Psoas muscle (tissue), 8 donors: ENCODE results near the gene GRM7. TPM values are rescaled to one million over a fixed set of nuclear protein-coding genes. Genes with fewer than 3 reads are reported as not detected.

Source experiments
- ATAC-seq, 4 donors: fragments of 200-7000 bp; cut with Tn5 transposase; one replicate each; pipeline ENCODE4 v1.9.1; 2020; ENCODE audit warnings: moderate library complexity in 3 of 4, mild to moderate bottlenecking in 2 of 4
- DNase-seq, 2 donors: peaks; one replicate each; pipeline ENCODE4 v3.0.0-alpha.2; 2020
- H3K27ac ChIP-seq: fragments of 200-600 bp; one replicate; pipeline ENCODE4 v1.8.0; 2022
- H3K27me3 ChIP-seq, 3 donors: fragments of 200-600 bp in 1 of 3; one replicate each; pipeline versions ENCODE4 v1.6.1 to v1.8.0; 2013 to 2022; ENCODE audit warnings: low read length in 2 of 3, mild to moderate bottlenecking in 2 of 3, moderate library complexity in 1 of 3; ENCODE audit not compliant: insufficient read depth in 3 of 3
- H3K36me3 ChIP-seq, 2 donors: fragments of 200-600 bp in 1 of 2; one replicate each; pipeline versions ENCODE4 v1.6.1 to v1.8.0; 2013 to 2022; ENCODE audit warnings: low read depth in 1 of 2, mild to moderate bottlenecking in 1 of 2, moderate library complexity in 1 of 2; ENCODE audit not compliant: insufficient read depth in 1 of 2
- H3K4me1 ChIP-seq: fragments of 200-600 bp; one replicate; pipeline ENCODE4 v1.8.0; 2022
- H3K4me3 ChIP-seq: fragments of 200-600 bp; one replicate; pipeline ENCODE4 v1.8.0; 2022; ENCODE audit warnings: mild to moderate bottlenecking
- H3K9me3 ChIP-seq: fragments of 200-600 bp; one replicate; pipeline ENCODE4 v1.8.0; 2022
- CTCF ChIP-seq: fragments of 200-600 bp; IDR thresholded peaks from one replicate; pipeline ENCODE4 v1.8.0; 2022; ENCODE audit warnings: antibody characterized with exemption
- WGBS, 3 donors: extraction: QIAGEN DNeasy Blood & Tissue Kit; methylation state at CpG; one replicate each; pipeline versions ENCODE4 v1.1.6 to v1.1.7; 2013; 5-methylcytosine and 5-hydroxymethylcytosine counted together
- intact Hi-C, 2 donors: fragments of 100-400 bp; cut with DNase I; formaldehyde crosslinking; loops; one replicate each; pipeline versions ENCODE4 v1.11.0 to v1.14.2; 2022
- polyA plus RNA-seq, 3 donors: library from polyadenylated mRNA; stranded (reverse); fragments of 200-250 nt; gene quantifications; one replicate each; pipeline ENCODE4 v1.2.3, GENCODE V29; 2013
- total RNA-seq, 4 donors: library from RNA; stranded (reverse); fragmentation: NEBNext Ultra II Directional in 2 of 4; extraction: Animal tissue kit (Norgen Biotek cat#: 25700) in 2 of 4; gene quantifications; one replicate each; pipeline versions ENCODE4 v1.2.1 to v1.2.4, GENCODE V29; 2021 to 2023
- donor health status: healthy with polysubstance abuse.
- donor health status: DM: no; HTN: no; CAD: no; lungs with moderate emphysema.
- donor health status: Bipolar disorder and iron deficiency.
- donor health status: healthy.
- donor health status: DM: yes; HTN: yes; CAD: no.
- donor health status: DM: no; HTN: no; CAD: no.
- donor health status: DM: no; HTN: no; CAD: no.
- donor health status: DM: yes; HTN: yes; CAD: no.

Gene GRM7
- total and polyA plus RNA-seq, 7 donors, result 0.01 TPM; not detected in 6

GRCh38 chr3:7766530-7766929 is 905.6 kb downstream of the GRM7 start:
- ATAC-seq (no peak), DNase-seq (no peak)
- Histone ChIP-seq H3K4me3 (no peak overlapping the region), H3K9me3 (no peaks in the 10 kb centered on the region), H3K27me3 (no peaks in the 10 kb centered on the region), H3K4me1 (no peaks in the 10 kb centered on the region), H3K27ac (no peak overlapping the region), H3K36me3 (no peaks in the 10 kb centered on the region)
- WGBS, 3 donors, result 87 to 93% (median 87%) methylated on average over 4 of the region's 4 CpGs
- intact Hi-C loops, result no loop called here
- no peak for TF ChIP-seq CTCF

- H3K4me3 ChIP-seq, result no peak overlapping the region
- no peaks in the 10 kb centered on the region for H3K27me3 ChIP-seq
- ATAC-seq (no peak), DNase-seq (no peak)
- no peaks in the 10 kb centered on the region for H3K4me1 ChIP-seq
- no peak overlapping the region for H3K27ac ChIP-seq
- no peaks in the 10 kb centered on the region for H3K9me3 ChIP-seq
- intact Hi-C loops, result no loop called here
- TF ChIP-seq CTCF, result no peak
- no peaks in the 10 kb centered on the region for H3K36me3 ChIP-seq
- WGBS, 3 donors, result 73 to 86% (median 79%) methylated on average over 4 of the region's 4 CpGs
Measured at GRCh38 chr3:7779331-7779730, 918.4 kb downstream of the GRM7 start.

- H3K9me3 ChIP-seq, result no peaks in the 10 kb centered on the region
- ATAC-seq (no peak), DNase-seq (no peak)
- H3K4me3 ChIP-seq, result no peak overlapping the region
- no peaks in the 10 kb centered on the region for H3K36me3 ChIP-seq
- no peaks in the 10 kb centered on the region for H3K4me1 ChIP-seq
- intact Hi-C loops, result no loop called here
- H3K27ac ChIP-seq, result no peak overlapping the region
- no peak for TF ChIP-seq CTCF
- 81 to 89% (median 88%) methylated on average over 4 of the region's 4 CpGs for WGBS, 3 donors
- no peaks in the 10 kb centered on the region for H3K27me3 ChIP-seq
Measured at GRCh38 chr3:7781395-7781794, 920.5 kb downstream of the GRM7 start.

GRCh38 chr3:7787871-7788828 is 927.2 kb downstream of the GRM7 start:
- no peak for ATAC-seq
- WGBS, 3 donors, result 56 to 57% (median 57%) methylated on average over 5 of the region's 5 CpGs
- TF ChIP-seq CTCF, result no peak
- intact Hi-C loops, result no loop called here
- Histone ChIP-seq H3K9me3 (no peaks in the 10 kb centered on the region), H3K36me3 (no peaks in the 10 kb centered on the region), H3K27ac (no peak overlapping the region), H3K27me3 (no peaks in the 10 kb centered on the region), H3K4me1 (no peaks in the 10 kb centered on the region), H3K4me3 (no peak overlapping the region)
- DNase-seq, result no peak
